Measurements from ENCODE around the gene GALNT18.
A peak's percentile ranks its signal among the peaks of the same experiment; 100 is the strongest.

GALNT18 gene

DNA sequence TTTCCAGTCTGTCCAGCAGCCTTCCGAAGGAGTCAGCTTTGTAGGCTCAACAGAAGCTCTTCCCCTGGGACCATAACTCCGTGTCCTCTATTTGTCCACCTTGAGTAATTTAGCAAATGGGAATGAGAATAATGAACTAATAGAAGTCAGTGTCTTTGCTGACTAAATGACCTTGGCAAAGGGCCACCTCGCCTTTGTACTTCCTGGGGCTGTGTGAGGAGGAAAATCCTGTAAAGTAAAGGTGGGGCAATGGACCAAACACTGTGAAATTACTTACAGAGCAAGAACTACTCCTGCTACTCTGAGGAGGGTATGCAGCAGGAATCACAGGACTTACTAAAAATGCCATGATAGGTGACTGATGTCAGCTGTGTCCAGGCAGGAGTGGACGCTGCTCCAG, 232.6 kb downstream of the GALNT18 start:
- H3K4me3 ChIP-seq (ENCODE audit: low read length): no peak overlapping the region
- DNase-seq (ENCODE audit: low read depth): peak; percentile 58
- TF ChIP-seq, protein P1, sequence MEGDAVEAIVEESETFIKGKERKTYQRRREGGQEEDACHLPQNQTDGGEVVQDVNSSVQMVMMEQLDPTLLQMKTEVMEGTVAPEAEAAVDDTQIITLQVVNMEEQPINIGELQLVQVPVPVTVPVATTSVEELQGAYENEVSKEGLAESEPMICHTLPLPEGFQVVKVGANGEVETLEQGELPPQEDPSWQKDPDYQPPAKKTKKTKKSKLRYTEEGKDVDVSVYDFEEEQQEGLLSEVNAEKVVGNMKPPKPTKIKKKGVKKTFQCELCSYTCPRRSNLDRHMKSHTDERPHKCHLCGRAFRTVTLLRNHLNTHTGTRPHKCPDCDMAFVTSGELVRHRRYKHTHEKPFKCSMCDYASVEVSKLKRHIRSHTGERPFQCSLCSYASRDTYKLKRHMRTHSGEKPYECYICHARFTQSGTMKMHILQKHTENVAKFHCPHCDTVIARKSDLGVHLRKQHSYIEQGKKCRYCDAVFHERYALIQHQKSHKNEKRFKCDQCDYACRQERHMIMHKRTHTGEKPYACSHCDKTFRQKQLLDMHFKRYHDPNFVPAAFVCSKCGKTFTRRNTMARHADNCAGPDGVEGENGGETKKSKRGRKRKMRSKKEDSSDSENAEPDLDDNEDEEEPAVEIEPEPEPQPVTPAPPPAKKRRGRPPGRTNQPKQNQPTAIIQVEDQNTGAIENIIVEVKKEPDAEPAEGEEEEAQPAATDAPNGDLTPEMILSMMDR (IDR thresholded peaks at IDR 0.05; ENCODE audit: insufficient read depth, low read depth, low read length, missing control alignments): no peak

DNA sequence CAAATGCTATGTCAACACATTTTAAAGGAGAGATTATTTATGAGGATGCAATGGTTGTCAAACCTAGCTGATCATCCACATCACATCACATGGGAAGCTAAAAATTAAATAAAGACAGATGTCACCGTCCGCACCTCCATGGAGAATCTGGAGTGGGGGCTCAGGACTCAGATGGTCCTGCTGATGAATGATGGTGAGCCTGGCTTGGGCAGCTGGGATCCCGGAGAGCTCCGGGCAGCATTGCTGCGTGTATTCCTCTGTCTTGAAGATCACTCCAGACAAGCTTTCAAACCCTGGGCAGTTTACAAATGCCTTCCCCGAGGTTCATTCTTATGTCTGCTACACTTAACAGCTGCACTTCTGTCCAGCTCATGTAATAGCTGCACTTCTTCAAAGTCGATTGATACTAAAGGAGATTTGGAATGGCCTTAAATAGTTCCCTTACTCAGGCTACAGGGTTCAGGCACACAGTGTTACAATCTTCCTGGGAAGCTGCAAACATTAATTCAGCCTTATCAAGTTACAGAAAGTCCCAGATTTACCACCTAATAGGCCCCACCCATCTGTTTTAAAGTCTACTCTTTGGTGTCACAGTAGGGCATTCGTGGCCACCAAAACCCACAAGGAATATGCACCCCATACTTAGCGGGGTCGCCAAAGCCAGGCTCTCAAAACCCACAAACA, 234.0 kb downstream of the GALNT18 start:
- DNase-seq (ENCODE audit: low read depth): no peak
- TF ChIP-seq, protein P1 (IDR thresholded peaks at IDR 0.05; ENCODE audit: insufficient read depth, low read depth, low read length, missing control alignments): no peak
- H3K4me3 ChIP-seq (ENCODE audit: low read length): no peak overlapping the region

DNA sequence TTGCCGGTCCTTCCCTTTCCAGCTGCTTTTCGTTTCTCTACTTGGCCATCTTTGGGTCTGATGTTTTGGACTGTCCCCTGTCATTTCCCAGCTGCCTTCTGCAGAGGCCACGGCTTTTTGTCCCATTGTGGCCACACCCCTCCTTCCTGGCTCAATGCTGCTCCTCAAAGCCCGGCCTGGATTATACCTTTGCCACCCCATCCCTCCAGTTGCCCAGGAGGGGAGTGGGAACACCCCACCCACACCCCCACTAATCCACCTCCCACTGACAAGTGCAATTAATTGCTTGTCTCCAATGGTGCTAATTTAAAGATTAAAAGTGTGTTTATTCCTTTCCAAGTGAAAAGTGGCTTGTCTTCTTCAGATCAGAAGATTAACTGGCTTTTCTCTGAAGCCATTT, 234.6 kb downstream of the GALNT18 start:
- DNase-seq (ENCODE audit: low read depth): no peak
- TF ChIP-seq, protein P1 (IDR thresholded peaks at IDR 0.05; ENCODE audit: insufficient read depth, low read depth, low read length, missing control alignments): no peak
- no peak overlapping the region for H3K4me3 ChIP-seq (ENCODE audit: low read length)

DNA sequence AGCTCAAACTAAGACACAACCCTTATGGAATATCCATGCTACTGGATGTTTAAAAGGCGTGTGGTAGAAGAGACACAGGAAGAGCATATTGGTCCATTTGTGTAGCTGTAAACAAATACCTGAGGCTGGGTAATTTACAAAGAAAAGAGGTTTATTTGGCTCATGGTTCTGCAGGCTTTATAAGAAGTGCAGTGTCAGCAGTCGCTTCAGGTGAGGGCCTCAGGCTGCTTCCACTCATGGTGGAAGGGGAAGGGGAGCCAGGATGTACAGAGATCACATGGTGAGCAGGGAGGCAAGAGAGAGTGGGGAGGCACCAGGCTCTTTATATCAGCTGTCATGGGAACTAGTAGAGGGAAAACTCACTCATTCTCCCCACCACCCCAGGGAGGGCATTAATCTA, 237.0 kb downstream of the GALNT18 start:
- TF ChIP-seq, protein P1 (IDR thresholded peaks at IDR 0.05; ENCODE audit: insufficient read depth, low read depth, low read length, missing control alignments): no peak
- no peak for DNase-seq (ENCODE audit: low read depth)
- H3K4me3 ChIP-seq (ENCODE audit: low read length): no peak overlapping the region

DNA sequence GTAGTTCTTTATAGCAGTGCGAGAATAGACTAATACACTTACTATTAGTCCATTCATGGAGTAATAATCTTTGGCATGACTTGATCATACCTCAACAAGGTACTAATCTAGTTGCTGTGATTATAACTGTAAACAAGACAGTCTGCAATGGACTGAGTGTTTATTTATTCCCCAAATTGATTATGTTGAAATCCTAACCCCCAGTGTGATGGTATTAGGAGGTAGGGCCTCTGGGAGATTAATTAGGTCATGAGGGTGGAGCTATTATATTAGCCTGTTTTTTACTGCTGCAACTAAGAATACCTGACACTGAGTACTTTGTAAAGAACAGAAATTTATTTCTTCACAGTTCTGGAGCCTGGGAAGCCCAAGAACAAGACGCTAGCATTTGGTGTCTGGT, 237.8 kb downstream of the GALNT18 start:
- H3K4me3 ChIP-seq (ENCODE audit: low read length): no peak overlapping the region
- no peak for DNase-seq (ENCODE audit: low read depth)

DNA sequence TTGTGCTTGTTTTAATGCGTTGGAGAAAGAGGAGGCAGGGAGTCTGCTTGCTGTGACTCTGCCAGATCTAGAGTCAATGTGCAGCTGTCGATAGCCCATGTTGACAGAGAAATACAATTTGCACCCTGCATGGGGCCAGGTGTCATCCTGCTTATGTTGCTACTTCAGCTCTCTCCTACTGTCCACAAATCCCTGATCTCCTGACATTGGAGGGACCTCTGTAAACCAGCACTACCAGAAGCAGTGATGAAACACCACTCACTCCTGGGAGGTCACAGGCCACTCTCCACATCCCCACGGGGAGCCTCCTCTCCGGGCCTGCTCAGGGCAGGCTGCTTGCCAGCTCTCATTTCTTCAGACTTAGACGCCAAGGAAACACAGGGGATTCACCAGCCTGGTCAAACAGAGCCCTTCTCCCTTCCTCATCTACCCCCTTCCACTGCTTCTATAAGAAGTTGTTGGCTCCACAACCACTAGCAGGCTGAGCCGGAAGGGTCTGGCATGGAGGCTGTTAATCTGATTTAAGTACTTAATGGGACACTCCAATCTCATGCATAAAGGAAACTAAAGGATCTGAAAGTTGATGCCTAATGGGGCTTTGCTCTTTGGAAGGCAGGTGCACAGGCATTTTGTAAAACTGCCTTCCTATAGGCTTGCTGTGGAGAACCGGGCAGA, 238.8 kb downstream of the GALNT18 start:
- TF ChIP-seq, protein P1 (IDR thresholded peaks at IDR 0.05; ENCODE audit: insufficient read depth, low read depth, low read length, missing control alignments): no peak
- no peak overlapping the region for H3K4me3 ChIP-seq (ENCODE audit: low read length)
- no peak for DNase-seq (ENCODE audit: low read depth)

More for the DNA sequence above, 237.8 kb downstream of the GALNT18 start:
- TF ChIP-seq, protein P1 (IDR thresholded peaks at IDR 0.05; ENCODE audit: insufficient read depth, low read depth, low read length, missing control alignments): no peak

All from epithelial cell of esophagus (primary cell).